GM19239 (cell line): ENCODE results near the gene NAA11.

ENCODE experiments used
- DNase-seq: peaks from one replicate; pipeline ENCODE4 v3.0.0; 2011; ENCODE audit warnings: low spot score; ENCODE audit not compliant: insufficient read length
- FAIRE-seq: peaks from 2 replicates; lab custom pipeline; 2011; peaks lifted over from hg19 to GRCh38; lab: Jason Lieb, UNC

The NAA11 gene

DNA sequence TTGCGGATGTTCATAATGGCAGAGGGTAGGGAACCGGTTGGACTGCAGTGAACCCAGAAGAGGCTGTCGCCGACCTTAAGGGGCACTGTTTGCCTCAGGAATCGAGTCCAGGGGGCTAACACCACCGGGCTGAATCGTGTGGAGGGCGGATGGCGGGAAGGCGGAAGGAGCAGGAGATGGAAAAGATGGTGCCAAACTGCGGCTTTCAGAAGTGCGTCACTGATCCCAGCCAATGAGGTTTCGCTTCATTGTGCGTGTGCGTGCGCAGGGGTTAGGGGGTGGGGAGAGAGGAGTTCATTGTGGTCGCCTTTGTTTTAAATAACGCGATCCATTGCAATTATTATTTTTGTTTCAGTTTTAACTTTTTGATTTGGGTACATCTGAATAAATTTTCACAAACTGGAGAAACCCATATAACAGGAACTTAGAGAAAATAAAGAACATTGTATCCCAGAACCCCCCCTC, at the start of gene NAA11:
TSS of gene NAA11 (minus strand) at position 198 of the 465 bp plus-strand sequence. CDS start at position 14, 184 bp downstream.
- FAIRE-seq (no peak), DNase-seq (no peak)

DNA sequence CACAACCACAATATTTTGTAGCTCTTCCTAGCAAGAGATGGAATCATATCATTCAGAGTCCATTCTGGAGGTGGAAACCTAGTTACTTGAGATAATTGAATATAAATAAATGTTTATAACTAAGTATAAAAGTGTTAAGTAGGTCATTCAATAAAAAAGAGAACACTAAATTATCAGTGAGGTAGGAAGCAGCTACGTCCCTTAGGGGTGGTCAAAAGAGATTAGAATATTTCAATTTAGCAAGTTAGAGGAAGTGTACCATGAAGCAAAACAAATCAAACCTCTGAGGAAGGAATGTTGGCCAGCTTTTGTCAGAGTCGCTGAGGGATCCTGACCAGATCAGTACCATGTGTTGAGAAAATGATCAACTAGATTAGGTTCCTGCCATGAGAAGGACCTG, 44.2 kb upstream of the NAA11 start:
- DNase-seq (no peak), FAIRE-seq (no peak)

DNA sequence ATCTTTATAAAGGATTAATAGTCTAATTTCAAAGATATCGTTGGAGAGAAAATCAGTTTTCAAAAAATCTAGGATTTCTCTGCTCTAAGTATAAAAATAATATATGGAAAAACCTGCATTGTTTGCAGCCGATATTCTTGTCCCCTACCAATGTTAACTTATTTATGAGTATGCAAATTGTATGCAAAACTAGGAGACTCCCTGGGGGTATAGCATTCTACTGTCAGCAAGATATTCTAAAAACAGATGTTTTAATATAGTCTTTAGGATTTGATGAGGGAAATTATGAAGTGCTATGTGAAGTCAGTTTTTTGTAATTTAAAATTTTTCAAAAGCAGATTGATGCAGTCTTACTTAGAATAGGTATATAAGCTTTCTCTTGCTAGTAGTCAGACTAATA, 41.2 kb upstream of the NAA11 start:
- FAIRE-seq (no peak), DNase-seq (no peak)

DNA sequence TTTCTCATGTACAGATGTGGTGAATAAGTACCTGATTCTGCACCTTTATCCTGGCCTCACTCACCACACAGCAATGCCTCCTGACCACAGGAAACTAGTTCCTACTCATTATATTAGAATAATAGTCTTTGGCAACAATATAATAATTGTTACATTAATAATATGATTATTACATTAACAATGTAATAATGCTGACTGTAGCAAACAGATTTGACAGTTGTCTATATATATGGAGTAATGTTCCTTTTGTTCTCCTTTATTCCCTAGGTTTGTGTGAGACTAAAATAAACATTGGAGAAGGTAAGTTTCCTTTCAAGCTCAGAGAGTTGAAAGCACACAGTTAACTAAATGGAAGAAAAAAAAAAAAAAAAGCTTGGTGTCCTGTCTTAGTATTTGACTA, 40.6 kb upstream of the NAA11 start:
- no peak for DNase-seq
- FAIRE-seq = no peak

DNA sequence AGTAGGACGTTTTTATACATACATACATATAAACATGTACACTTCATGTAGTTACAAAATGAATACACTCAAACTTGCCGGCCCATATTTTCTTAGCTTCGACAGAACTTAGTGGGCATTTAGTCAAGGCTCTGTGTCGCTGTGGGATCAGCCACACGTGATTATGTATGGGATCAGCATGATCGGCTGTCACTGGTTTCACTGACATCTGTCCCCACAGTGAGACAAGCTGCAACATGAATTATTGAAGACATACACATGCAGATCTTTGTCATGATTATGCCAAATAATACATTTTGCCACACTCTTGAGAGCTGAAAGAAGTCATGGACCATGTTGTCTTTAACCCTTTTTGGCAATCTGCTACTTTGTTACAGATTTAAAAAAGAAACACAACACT, 38.2 kb upstream of the NAA11 start:
- DNase-seq = no peak
- FAIRE-seq = no peak

DNA sequence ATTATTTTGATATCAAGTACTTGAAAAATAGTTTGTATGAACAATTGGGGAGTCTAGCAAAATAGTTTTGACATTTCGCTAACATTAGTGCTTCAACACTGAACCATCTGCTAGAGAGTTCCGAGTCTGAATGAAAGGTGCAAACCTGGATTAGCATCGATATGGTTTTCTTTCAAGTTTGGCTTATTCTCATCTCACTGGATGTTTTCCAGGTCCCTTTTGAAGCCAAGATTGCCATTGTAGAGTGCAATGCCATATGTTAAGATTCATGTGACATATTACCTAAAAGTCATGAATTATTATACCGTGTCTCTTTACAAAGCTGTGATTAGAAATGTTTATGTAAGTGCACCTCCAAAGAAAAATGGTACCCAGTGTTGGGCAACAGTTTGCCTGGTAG, 36.8 kb upstream of the NAA11 start:
- no peak for DNase-seq
- FAIRE-seq = no peak

DNA sequence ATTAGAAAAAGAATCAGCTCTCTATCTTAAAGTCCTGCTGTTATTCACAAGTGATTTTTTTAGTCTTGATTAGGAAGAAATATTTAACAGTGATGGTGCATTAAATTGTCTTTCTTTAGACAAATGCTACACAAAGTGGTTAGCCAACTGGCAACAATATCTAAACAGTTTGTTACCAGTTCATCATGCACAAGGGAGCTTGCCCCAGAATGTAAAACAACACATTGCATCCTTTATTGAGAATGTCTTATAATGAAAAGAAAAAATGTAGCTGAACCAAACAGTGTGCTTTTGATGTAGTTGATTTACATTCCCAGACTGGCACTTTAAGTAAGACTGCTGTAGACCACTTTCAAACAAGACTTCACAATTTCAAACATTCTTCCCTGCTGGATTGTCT, 34.1 kb upstream of the NAA11 start:
- FAIRE-seq (no peak), DNase-seq (no peak)

DNA sequence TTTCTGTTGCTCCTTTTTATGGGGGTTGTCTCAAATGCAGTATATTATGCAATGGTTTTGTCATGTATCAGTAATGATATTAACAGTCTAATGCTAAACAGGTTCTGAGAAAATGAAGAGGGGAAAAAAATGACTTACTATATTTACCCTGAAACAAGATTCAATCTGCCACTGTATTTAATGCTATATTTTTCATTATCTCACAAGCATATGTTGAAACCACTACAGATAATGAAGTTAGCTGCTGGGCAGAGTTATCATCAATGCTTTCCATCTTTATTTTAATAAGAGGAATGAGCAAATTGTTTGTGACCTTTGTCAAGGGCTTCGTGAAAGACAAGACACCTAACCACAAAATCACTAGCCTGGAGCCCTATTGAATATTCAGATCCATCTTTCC, 32.6 kb upstream of the NAA11 start:
- FAIRE-seq (no peak), DNase-seq (no peak)

DNA sequence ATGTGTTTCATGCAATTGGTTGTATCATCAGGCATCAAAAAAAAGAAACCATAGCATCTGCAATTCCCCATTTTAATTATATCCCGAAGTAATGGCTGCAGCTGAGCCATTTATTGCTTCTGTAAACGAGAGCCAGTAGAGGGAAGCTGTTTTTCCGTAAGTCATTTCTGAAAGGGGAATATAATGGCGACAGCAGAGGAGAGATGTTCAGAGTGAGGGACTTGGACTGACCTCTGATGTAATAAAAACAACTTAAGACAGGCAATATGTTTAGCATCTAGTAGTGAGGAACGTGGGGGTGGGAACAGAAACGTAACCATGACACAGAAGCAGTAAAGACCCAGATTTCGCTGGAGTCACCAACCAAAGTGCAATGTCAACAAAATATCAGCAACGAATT, 31.5 kb upstream of the NAA11 start:
- FAIRE-seq = no peak
- DNase-seq = no peak

DNA sequence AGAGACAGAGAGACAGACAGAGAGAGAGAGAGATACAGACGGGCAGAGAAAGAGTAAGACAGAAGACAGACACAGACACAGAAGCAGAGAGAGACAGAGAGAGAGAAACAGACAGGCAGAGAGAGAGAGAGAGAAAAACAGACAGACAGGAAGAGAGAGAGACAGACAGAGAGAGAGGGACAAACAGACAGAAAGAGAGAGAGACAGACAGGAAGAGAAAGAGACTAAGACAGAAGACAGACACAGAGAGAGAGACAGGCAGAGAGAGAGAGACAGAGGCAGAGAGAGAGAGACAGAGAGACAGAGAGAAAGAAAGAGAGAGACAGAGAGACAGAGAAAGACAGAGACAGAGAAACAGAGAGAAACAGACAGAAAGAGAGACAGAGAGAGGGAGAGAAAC, 27.2 kb upstream of the NAA11 start:
- DNase-seq (no peak), FAIRE-seq (peak; percentile 47)

DNA sequence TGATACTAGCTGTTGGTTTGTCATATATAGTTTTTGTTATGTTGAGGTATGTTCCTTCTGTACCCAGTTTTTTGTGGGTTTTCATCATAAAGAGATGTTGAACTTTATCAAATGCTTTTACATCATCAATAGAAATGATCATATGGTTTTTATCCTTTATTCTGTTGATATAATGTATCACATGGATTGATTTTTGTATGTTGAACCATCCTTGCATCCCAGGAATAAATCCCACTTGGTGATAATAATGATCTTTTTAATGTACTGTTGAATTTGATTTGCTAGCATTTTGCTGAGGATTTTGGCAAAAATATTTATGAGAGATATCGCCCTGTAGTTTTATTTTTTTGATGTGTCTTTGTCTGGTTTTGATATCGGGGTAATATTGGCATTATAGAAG, 22.5 kb upstream of the NAA11 start:
- DNase-seq = no peak
- no peak for FAIRE-seq

DNA sequence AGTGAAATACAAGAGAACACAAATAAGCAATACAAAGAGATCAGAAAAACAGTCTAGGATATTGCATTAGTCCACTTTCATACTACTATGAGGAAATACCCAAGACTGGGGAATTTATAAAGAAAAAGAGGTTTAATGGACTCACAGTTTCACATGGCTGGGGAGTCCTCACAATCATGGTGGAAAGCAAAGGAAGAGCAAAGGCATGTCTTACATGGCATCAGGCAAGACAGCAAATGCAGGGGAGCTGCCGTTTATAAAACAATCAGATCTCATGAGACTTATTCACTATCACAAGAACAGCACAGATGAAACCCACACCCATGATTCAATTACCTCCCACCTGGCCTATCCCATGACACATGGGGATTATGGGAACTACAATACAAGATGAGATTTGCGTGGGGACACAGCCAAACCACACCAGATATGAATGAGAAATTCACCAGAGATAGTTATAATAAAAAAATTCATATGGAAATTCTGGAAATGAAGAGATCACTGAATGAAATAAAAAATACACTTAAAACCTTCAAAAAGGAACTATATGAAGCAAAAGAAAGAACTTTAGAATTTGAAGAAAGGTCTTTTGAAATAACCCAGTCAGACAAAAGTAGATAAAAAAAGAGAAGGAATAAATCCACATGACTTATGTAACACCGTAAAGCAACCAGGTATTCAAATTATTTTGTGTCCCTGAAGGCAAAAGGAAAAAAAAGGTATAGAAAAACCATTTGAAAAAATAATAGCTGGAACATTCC, 16.2 kb upstream of the NAA11 start:
- FAIRE-seq = no peak
- no peak for DNase-seq

DNA sequence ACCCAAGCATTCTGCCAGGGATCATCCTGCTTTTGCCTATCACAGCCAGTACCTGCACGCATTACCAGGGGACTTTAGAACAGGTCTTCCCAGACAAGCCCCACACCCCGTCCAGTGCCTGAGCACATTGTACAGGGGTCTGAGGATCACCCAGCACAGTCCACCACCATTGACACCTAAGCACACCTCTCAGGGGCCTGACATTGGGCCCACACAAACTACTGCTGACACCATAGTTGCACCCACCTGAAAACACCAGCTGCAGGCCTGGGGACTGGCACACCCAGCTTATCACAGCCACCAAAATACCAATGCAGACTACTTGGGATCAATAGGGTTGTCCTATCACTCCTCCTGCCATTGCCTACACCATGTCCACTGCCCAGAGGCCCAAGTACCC, 14.7 kb upstream of the NAA11 start:
- no peak for DNase-seq
- no peak for FAIRE-seq

DNA sequence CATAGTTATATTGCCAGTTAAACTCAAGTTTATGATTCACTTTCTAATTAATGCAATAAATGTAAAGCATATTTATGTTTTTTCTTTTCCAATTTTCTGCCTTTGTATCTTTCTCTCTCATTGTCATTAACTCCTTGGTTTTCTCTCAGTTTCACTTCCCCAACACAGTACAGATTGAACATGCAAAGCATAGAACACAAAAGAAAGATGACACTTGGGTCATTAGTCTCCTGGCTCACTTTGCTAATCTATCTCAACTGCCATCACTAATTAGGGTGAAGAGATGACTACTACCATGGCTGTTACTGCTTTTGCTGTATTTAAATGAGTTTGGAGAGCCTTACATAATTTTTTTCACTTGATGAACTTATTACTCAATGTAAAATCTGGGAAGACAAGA, 12.3 kb upstream of the NAA11 start:
- no peak for DNase-seq
- FAIRE-seq = no peak

DNA sequence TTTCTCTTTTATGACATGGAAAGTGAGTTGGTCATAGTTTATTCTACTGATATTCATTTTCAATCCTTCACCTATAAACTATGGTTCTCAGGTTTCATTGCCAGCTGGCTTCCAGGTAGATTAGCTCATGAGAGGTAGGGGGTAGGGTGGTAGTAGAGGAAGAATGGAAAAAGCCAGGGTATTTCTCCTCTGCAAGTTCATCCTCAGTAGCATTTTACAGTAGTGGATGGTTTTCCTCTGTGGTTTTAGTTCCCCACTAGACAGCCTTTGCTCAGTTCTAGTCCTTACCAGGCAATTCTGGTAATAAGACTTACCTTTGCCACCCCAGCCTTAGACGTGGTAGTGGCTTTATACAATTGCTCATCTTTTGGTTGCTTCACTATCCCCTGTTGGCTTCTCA, 8.9 kb upstream of the NAA11 start:
- DNase-seq (no peak), FAIRE-seq (no peak)

DNA sequence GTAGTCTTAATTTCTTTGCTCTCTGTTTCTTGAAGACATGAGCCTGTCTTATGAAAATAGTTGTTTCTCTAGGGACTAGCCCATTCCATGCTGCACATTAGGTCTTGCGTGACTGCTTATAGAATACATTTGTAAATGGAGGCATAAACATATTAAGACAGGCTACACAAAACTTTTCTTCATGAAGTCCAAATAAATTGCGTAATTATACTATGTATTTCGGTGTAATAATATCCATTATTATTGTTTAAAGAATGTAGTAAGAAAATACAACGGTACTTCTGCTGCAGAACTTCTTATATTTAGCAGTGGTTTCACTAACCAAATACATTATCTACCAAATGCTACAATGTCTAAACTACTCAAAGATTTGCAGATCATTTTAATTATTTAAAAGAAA, 8.5 kb upstream of the NAA11 start:
- no peak for FAIRE-seq
- no peak for DNase-seq

DNA sequence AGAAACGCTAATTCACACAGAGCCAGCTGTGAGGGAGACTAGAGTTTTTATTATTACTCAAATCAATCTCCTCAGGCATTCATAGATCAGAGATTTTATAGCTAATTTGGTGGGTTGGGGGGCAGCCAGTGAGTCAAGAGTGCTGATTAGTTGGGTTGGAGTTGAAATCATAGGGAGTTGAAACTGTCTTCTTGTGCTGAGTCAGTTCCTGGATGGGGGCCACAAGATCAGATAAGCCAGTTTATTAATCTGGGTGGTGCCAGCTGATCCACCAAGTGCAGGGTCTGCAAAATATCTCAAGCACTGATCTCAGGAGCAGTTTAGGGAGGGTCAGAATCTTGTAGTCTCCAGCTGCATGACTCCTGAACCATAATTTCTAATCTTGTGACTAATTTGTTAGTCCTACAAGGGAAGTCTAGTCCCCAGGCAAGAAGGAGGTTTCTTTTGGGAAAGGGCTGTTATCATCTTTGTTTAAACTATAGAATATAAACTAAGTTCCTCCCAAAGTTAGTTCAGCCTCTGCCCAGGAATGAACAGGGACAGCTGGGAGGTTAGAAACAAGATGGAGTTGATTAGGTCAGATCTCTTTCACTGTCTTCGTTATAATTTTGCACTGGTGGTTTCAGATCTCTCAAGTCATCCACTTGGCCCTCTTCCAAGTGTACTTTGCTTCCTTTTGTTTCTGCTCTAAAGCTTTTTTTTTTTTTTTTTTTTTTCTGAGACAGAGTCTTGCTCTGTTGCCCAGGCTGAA, 5.4 kb upstream of the NAA11 start:
- FAIRE-seq = no peak
- no peak for DNase-seq

DNA sequence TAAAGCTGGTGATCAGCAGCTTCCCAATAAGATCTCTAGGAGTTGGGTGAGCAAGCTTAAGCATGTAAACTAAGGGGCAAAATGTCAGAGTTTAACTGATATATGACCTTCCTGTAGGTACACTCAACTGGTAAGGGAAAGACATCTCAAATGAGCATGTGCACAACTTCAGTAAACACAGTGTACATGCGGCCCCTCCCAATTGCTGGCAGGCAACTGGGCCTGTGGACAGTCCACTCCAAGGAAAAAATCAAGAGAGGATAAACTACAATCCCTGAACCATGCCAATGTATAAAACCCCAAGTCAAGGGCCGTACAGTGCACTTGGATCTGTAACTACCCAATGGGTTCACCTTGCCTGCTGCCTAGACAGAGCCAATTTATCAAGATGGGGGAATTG, 4.9 kb upstream of the NAA11 start:
- DNase-seq (no peak), FAIRE-seq (no peak)

DNA sequence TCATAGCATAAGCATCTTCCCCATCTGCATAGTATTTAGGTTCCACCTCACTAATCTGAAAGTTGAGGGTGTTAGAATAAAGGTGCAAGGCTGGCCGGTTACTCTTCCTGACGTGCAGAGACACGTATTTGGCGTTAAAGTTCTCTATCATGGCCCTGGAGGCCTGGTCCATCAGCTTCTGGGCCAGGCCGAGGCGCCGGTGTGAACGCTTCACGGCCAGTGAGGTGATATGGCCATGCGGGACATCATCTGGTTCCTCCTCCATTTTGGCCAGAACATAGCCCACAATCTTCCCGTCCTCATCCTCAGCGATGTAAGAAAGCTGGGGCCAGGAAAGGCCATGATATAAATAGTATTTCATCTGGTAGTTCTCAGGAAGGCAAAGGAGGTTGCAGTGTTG, 425 bp downstream of the NAA11 start:
- FAIRE-seq (no peak), DNase-seq (no peak)

DNA sequence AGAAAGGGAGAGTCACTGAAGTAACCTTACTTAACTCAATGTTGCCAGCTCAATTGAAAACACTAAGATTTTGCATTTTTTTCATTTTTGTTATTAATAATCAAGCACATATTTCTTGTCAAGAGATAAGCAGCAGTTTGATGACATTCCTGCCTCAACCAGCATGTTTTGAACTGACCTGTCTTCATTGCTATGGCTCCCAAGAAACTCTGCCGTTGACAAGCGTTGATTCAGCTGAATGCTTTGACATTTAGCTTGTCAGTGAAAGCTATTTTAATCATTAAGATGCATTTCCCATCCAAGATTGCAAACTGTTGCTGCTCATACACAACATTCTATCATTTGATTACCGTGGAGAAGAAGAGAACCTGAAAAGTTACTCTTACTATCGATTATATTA, 5.9 kb downstream of the NAA11 start:
- FAIRE-seq (no peak), DNase-seq (no peak)

DNA sequence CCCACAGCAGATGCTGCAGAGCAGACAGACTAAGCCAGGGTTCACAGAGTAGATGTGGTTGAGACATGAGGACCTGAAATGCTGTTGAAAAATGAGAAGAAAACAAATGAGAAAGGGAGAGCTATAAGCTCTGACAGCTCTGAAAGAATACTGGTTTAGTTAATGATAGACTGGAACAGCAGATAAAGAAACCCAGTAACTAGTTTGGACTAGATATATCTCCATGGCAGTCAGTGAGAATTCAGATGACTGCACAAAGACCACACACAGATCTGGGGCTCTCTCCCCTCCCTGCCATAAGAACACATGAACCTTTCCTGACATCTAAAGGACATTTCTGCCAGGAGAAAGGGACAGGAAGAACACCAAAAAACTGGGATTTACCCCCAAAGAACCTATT, 8.2 kb downstream of the NAA11 start:
- DNase-seq (no peak), FAIRE-seq (no peak)

DNA sequence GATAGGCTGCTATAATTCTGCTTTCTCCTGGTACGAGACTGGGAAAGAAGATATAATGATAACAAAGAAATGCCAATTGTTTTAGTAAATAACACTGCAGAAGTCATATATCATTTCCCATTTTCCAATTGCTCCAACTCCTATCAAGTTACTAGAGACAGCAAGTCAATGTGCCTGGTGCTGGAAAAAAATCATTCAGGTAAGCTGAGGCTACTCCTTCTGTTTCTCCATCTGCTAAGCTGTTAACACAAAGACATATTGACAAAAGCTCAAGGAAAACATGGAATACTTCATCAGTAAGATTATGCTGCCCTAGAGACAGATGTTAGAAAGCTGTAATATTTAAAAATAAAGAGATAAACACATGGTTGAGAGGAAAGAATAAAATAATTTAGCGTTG, 10.0 kb downstream of the NAA11 start:
- DNase-seq = no peak
- no peak for FAIRE-seq
